Activated B cell treated with CpG ODN at 0.5 μM for 24 hours (primary cell): Measurements from ENCODE around the gene PTGFR. TPM values are rescaled to one million over a fixed set of nuclear protein-coding genes. Genes with fewer than 3 reads are reported as not detected.

Source experiments
- ATAC-seq: fragments of 200-7000 bp; cut with Tn5 transposase; one replicate; pipeline ENCODE4 v1.10.0; 2021; ENCODE audit warnings: low read depth, mild to moderate bottlenecking, moderate library complexity
- CTCF ChIA-PET: fragments of 350-600 bp; sonication (Branson Sonifier 250); formaldehyde crosslinking; loops from one replicate; lab custom pipeline; 2021; ENCODE audit warnings: antibody characterized with exemption; lab: Charles Lee
- POLR2A ChIA-PET: fragments of 350-600 bp; sonication (Branson Sonifier 250); formaldehyde crosslinking; loops from one replicate; lab custom pipeline; 2021; ENCODE audit warnings: antibody characterized with exemption; lab: Charles Lee
- DNase-seq: peaks from one replicate; pipeline ENCODE4 v3.0.0; 2022
- H3K27ac Mint-ChIP-seq: one replicate; pipeline ENCODE4 v1.8.0; 2020; ENCODE audit warnings: mixed read lengths
- H3K27me3 Mint-ChIP-seq: one replicate; pipeline ENCODE4 v1.8.0; 2021; ENCODE audit warnings: mixed read lengths
- H3K36me3 Mint-ChIP-seq: one replicate; pipeline ENCODE4 v1.8.0; 2021; ENCODE audit warnings: low read depth, mixed read lengths
- H3K4me1 Mint-ChIP-seq: one replicate; pipeline ENCODE4 v1.8.0; 2021; ENCODE audit warnings: mixed read lengths
- H3K4me3 Mint-ChIP-seq: one replicate; pipeline ENCODE4 v1.8.0; 2020; ENCODE audit warnings: mild to moderate bottlenecking, mixed read lengths
- H3K9me3 Mint-ChIP-seq: one replicate; pipeline ENCODE4 v1.8.0; 2020; ENCODE audit warnings: mixed read lengths
- intact Hi-C: fragments of 100-400 bp; cut with micrococcal nuclease; formaldehyde crosslinking; loops from one replicate; pipeline ENCODE4 v1.15.1; 2024
- total RNA-seq: library from RNA; stranded (reverse); gene quantifications from 2 replicates; pipeline ENCODE4 v1.2.3, GENCODE V29; 2022
- TF ChIP-seq, protein P1 (sequence below): fragments of 200-600 bp; IDR thresholded peaks from one replicate; pipeline ENCODE4 v1.8.0; 2022; ENCODE audit warnings: antibody characterized with exemption, mild to moderate bottlenecking

PTGFR gene
- total RNA-seq, 1 donor from 2014 or later = not detected

DNA sequence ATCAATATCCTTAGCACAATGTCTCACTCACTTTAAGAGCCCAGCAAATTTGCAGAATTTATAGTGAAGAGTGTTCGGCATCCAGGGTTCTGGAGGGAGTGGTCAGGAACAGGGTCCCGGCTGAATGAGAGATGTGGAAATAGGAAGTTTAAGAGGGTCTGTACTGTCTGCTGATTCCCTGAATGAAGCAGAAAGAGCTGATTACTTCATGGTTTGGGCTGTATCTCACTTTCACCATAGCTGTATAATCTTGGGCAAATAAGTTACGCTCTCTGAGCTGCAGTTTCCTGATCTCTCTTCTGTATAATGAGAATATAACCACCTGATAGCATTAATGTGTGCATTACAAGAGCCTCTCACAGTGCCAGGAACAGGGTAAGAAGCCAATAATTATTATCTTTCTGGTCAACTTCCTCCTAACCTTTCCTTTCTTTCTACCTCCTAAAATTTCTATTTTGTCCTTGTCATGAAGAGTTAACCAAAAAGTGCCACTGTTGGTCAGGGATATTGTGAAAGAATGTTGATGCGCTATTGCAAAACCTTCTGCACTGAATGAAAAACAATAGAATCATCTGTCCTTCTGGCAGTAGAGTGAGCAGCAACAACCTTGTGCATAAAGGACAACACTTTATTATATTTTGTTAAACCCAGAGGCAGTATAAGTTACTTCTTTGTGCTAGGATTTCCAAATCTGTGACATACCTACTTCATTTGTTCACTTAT, 14.7 kb upstream of the PTGFR start:
- no peak for ATAC-seq

DNA sequence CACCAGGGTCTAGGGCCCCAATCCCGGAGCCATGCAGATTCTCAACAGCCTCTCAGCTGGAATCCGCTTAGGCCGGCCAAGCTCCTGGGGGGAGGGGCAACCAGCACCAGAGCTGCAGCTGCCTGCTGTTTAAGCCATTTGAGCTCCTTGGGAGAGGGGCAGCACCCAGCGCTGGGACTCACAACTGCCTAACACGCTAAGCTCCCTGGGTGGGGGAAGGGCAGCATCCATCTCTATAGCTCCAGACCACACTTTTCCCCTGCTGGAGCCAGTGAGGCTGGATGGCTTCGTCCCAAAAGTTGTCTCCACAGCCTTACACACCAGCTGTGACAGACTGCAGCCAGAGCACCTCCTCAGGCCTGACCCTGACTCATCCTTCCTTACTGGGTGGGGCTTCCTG, 6.9 kb upstream of the PTGFR start:
- H3K27me3 Mint-ChIP-seq = no peaks in the 10 kb centered on the region
- H3K4me1 Mint-ChIP-seq = no peaks in the 10 kb centered on the region
- ATAC-seq (no peak), DNase-seq (no peak)
- ChIA-PET CTCF (no interaction called here), POLR2A (no interaction called here)
- peaks cover 3% of the 10 kb centered on the region for H3K9me3 Mint-ChIP-seq
- H3K36me3 Mint-ChIP-seq = no peaks in the 10 kb centered on the region
- TF ChIP-seq, protein P1, sequence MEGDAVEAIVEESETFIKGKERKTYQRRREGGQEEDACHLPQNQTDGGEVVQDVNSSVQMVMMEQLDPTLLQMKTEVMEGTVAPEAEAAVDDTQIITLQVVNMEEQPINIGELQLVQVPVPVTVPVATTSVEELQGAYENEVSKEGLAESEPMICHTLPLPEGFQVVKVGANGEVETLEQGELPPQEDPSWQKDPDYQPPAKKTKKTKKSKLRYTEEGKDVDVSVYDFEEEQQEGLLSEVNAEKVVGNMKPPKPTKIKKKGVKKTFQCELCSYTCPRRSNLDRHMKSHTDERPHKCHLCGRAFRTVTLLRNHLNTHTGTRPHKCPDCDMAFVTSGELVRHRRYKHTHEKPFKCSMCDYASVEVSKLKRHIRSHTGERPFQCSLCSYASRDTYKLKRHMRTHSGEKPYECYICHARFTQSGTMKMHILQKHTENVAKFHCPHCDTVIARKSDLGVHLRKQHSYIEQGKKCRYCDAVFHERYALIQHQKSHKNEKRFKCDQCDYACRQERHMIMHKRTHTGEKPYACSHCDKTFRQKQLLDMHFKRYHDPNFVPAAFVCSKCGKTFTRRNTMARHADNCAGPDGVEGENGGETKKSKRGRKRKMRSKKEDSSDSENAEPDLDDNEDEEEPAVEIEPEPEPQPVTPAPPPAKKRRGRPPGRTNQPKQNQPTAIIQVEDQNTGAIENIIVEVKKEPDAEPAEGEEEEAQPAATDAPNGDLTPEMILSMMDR = no peak
- no peak overlapping the region for H3K4me3 Mint-ChIP-seq
- intact Hi-C loops = no loop called here
- H3K27ac Mint-ChIP-seq = no peak overlapping the region

More for the DNA sequence above, 14.7 kb upstream of the PTGFR start:
- Mint-ChIP-seq H3K9me3 (no peaks in the 10 kb centered on the region), H3K4me3 (no peak overlapping the region), H3K27ac (no peak overlapping the region), H3K27me3 (no peaks in the 10 kb centered on the region), H3K36me3 (no peaks in the 10 kb centered on the region), H3K4me1 (no peaks in the 10 kb centered on the region)
- DNase-seq = no peak
- POLR2A ChIA-PET = no interaction called here
- intact Hi-C loops = no loop called here
- CTCF ChIA-PET = no interaction called here
- TF ChIP-seq, protein P1 = no peak

DNA sequence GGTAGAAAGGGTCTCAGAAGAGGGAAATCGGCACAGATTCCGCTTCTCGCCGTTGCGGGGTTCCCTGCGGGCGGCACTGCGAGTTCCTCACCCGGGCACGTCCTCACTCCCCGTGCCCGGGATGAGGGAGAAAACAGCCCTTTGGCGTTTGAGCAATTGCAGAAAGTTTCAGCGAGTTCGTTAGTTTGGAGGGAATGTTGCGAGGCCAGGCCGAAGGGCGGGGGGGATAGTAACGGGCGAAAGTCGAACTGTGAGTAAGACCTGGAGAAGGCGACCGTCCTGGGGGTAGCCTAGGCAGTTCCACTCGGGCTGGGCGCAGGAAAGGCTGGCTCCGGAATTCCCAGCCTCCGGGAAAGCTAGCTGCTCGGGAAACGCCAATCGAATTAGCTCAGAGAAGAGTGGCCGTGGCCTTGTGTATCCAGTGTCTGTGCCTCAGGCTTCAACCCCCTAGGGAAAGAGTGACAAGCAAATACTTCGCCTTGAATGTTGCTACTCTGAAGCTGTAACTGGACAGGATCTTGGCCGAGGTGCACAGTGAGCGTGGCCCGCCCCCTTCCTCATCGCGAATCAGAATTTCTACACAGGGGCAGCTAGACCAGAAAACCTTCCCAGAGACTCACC, 787 bp downstream of the PTGFR start:
- Mint-ChIP-seq H3K36me3 (no peaks in the 10 kb centered on the region), H3K27me3 (peaks cover 18% of the 10 kb centered on the region), H3K27ac (no peak overlapping the region), H3K4me1 (no peaks in the 10 kb centered on the region), H3K9me3 (no peaks in the 10 kb centered on the region), H3K4me3 (no peak overlapping the region)
- no peak for DNase-seq
- TF ChIP-seq, protein P1 = no peak
- intact Hi-C loops = no loop called here
- ChIA-PET POLR2A (no interaction called here), CTCF (no interaction called here)
- no peak for ATAC-seq

DNA sequence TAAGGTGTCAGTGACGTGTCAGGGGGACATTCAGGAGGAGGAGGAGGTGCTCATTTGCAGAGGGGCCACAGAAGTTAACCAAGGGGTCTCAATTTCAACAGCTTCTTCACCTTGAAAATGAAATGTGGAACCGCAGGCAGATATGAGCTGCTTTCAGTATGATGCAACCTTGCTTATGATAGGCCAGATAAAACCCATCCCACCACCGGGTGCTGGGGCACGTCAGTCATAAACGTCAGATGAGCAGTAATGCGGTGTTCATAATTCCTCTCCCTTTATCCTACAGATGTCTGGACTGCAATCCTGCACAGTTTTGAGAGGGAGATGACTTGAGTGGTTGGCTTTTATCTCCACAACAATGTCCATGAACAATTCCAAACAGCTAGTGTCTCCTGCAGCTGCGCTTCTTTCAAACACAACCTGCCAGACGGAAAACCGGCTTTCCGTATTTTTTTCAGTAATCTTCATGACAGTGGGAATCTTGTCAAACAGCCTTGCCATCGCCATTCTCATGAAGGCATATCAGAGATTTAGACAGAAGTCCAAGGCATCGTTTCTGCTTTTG, 1.7 kb downstream of the PTGFR start:
- Mint-ChIP-seq H3K9me3 (no peaks in the 10 kb centered on the region), H3K27ac (no peak overlapping the region), H3K4me3 (no peak overlapping the region), H3K4me1 (no peaks in the 10 kb centered on the region), H3K36me3 (no peaks in the 10 kb centered on the region), H3K27me3 (peaks cover 18% of the 10 kb centered on the region)
- ATAC-seq = no peak
- TF ChIP-seq, protein P1 = no peak
- POLR2A ChIA-PET = no interaction called here
- CTCF ChIA-PET = no interaction called here
- DNase-seq = no peak
- intact Hi-C loops = no loop called here

DNA sequence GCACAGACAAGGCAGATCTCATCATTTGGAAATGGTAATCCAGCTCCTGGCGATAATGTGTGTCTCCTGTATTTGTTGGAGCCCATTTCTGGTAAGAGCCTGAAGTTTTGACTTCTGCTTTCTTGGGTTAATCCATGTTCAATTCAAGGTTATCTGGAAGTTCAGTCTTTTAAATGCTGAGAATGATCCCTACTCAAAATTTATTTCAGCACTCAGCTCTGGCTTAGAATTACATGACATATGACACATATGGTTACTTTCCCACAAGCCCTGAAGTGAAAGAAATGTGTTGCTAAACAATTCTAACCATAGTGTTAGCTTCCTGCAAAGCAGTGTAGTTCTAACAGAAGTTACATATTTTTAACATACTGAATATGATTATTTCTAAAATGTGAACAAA, 2.7 kb downstream of the PTGFR start:
- CTCF ChIA-PET = no interaction called here

More for the DNA sequence above, 2.7 kb downstream of the PTGFR start:
- intact Hi-C loops = no loop called here
- TF ChIP-seq, protein P1 = no peak
- POLR2A ChIA-PET = no interaction called here
- Mint-ChIP-seq H3K27ac (no peak overlapping the region), H3K27me3 (peaks cover 18% of the 10 kb centered on the region), H3K4me3 (no peak overlapping the region), H3K36me3 (no peaks in the 10 kb centered on the region), H3K4me1 (no peaks in the 10 kb centered on the region), H3K9me3 (no peaks in the 10 kb centered on the region)
- no peak for ATAC-seq
- DNase-seq = no peak
